HG03575 (cell line): ENCODE results near the gene FSIP2.

Experiments
- ATAC-seq: cut with Tn5 transposase; IDR thresholded peaks from one replicate; pipeline ENCODE4 v1.9.1; 2021; ENCODE audit not compliant: unreplicated experiment, insufficient number of reproducible peaks, low FRiP score; ENCODE audit errors: extremely low read depth

FSIP2 gene

GRCh38 chr2:185738679-185739472 lies at the start of gene FSIP2:
TSS of gene FSIP2 (plus strand) at chr2:185738804. CDS start at chr2:185738895, 91 bp downstream.
- peak; percentile 75 for ATAC-seq

GRCh38 chr2:185689906-185690539 lies 48.6 kb upstream of the FSIP2 start:
- no peak for ATAC-seq

- ATAC-seq: no peak
Observed at GRCh38 chr2:185695711-185696235, 42.8 kb upstream of the FSIP2 start.

GRCh38 chr2:185700883-185701282 lies 37.7 kb upstream of the FSIP2 start:
- ATAC-seq: no peak

GRCh38 chr2:185734658-185735057 lies 3.9 kb upstream of the FSIP2 start:
- ATAC-seq: no peak

GRCh38 chr2:185736210-185736609 lies 2.4 kb upstream of the FSIP2 start:
- no peak for ATAC-seq

GRCh38 chr2:185745864-185746859 lies 7.6 kb downstream of the FSIP2 start:
- ATAC-seq: no peak

GRCh38 chr2:185757356-185757755 lies 18.8 kb downstream of the FSIP2 start:
- ATAC-seq: no peak

- ATAC-seq: no peak
Observed at GRCh38 chr2:185771396-185771795, 32.8 kb downstream of the FSIP2 start.

GRCh38 chr2:185780890-185781289 lies 42.3 kb downstream of the FSIP2 start:
- no peak for ATAC-seq

- ATAC-seq: no peak
Observed at GRCh38 chr2:185782223-185782769, 43.7 kb downstream of the FSIP2 start.

GRCh38 chr2:185785156-185785555 lies 46.6 kb downstream of the FSIP2 start:
- no peak for ATAC-seq

GRCh38 chr2:185785851-185786473 lies 47.4 kb downstream of the FSIP2 start:
- peak; percentile 50 for ATAC-seq

- ATAC-seq: no peak
Observed at GRCh38 chr2:185787227-185788145, 48.9 kb downstream of the FSIP2 start.

GRCh38 chr2:185790361-185790760 lies 51.8 kb downstream of the FSIP2 start:
- no peak for ATAC-seq

- ATAC-seq: no peak
Observed at GRCh38 chr2:185793532-185794345, 55.1 kb downstream of the FSIP2 start.

- ATAC-seq: no peak
Observed at GRCh38 chr2:185796758-185797157, 58.2 kb downstream of the FSIP2 start.
